Measurements from ENCODE around the gene THRB.

THRB gene

GRCh38 chr3:24141548-24141947 lies 353.1 kb downstream of the THRB start:
- no peak overlapping the region for H3K4me3 ChIP-seq (ENCODE audit: low read depth, low read length)
- no peak for DNase-seq (ENCODE audit: low read depth)
- TF ChIP-seq CTCF (conservative IDR thresholded peaks at IDR 0.05; ENCODE audit: low read depth, low read length): no peak

- H3K4me3 ChIP-seq (ENCODE audit: low read depth, low read length): no peak overlapping the region
- TF ChIP-seq CTCF (conservative IDR thresholded peaks at IDR 0.05; ENCODE audit: low read depth, low read length): no peak
Observed at GRCh38 chr3:24139463-24140412, 354.9 kb downstream of the THRB start.

GRCh38 chr3:24138876-24139256 lies 355.8 kb downstream of the THRB start:
- DNase-seq (ENCODE audit: low read depth): no peak
- no peak for TF ChIP-seq CTCF (conservative IDR thresholded peaks at IDR 0.05; ENCODE audit: low read depth, low read length)
- H3K4me3 ChIP-seq (ENCODE audit: low read depth, low read length): no peak overlapping the region

More at GRCh38 chr3:24139463-24140412, 354.9 kb downstream of the THRB start:
- DNase-seq (ENCODE audit: low read depth): no peak

- DNase-seq (ENCODE audit: low read depth): no peak
- TF ChIP-seq CTCF (conservative IDR thresholded peaks at IDR 0.05; ENCODE audit: low read depth, low read length): no peak
- H3K4me3 ChIP-seq (ENCODE audit: low read depth, low read length): no peak overlapping the region
Observed at GRCh38 chr3:24137958-24138875, 356.4 kb downstream of the THRB start.

- DNase-seq (ENCODE audit: low read depth): no peak
- H3K4me3 ChIP-seq (ENCODE audit: low read depth, low read length): no peak overlapping the region
- TF ChIP-seq CTCF (conservative IDR thresholded peaks at IDR 0.05; ENCODE audit: low read depth, low read length): no peak
Observed at GRCh38 chr3:24137334-24137733, 357.3 kb downstream of the THRB start.

- H3K4me3 ChIP-seq (ENCODE audit: low read depth, low read length): no peak overlapping the region
- no peak for TF ChIP-seq CTCF (conservative IDR thresholded peaks at IDR 0.05; ENCODE audit: low read depth, low read length)
- DNase-seq (ENCODE audit: low read depth): peak; percentile 17
Observed at GRCh38 chr3:24136624-24137310, 357.9 kb downstream of the THRB start.
